ENCODE measurements around the gene OLIG2.

The OLIG2 gene

DNA sequence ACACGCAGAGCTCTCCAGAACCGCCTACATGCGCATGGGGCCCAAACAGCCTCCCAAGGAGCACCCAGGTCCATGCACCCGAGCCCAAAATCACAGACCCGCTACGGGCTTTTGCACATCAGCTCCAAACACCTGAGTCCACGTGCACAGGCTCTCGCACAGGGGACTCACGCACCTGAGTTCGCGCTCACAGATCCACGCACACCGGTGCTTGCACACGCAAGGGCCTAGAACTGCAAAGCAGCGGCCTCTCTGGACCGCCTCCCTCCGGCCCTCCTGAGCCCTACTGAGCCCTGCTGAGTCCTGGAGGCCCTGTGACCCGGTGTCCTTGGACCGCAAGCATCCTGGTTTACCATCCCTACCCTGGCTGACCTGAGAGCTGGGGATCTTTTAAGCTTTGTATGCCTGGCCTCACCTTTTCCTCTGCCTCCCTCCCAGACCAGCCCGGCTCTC is 8.3 kb downstream of the OLIG2 start:
- no peak for DNase-seq

GRCh38 chr21:33035147-33035546 is 9.4 kb downstream of the OLIG2 start:
- DNase-seq, result no peak

GRCh38 chr21:33036430-33037162 is 10.9 kb downstream of the OLIG2 start:
- DNase-seq, result peak; percentile 59

DNA sequence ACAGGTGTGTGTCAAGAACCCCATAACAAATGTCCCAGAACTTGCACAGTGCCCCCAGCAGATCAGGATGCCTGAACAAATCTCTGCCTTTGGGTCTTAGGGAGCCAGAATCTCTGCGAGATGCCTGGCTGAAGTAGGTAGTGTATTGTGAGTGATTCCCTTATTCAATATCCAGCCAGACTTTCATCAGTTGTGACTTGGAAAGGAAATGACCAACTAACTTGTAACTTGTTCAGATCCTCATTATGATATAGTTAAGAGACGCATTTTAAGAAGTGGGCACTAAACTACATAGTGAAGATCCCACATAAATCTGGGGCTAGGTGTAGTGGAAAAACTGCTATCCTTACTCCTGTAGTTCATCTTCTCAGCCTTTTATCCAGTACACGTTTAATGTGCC is 11.8 kb downstream of the OLIG2 start:
- no peak for DNase-seq

- no peak for DNase-seq
Measured at GRCh38 chr21:33039536-33039935, 13.8 kb downstream of the OLIG2 start.

GRCh38 chr21:33040215-33040614 is 14.5 kb downstream of the OLIG2 start:
- no peak for DNase-seq

DNA sequence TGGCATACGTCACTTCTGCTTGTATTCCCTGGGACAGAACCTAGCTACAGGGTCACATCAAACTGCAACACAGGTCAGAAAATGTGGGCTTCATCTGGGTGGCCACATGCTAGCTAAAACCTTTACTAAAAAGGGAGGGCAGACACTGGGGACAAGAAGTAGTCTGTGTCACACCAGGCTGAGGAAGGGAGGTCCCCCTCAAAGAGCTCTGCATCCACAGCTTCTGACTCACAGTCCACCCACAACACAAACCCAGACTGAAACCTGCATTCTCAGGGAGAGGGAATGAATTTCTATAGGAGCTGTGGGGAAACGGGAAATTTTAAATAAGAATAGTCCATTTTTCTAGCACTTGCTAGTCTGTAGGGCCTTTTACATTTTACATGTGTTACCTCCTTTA is 16.2 kb downstream of the OLIG2 start:
- DNase-seq, result no peak

- DNase-seq, result no peak
Measured at GRCh38 chr21:33042812-33043211, 17.1 kb downstream of the OLIG2 start.

DNA sequence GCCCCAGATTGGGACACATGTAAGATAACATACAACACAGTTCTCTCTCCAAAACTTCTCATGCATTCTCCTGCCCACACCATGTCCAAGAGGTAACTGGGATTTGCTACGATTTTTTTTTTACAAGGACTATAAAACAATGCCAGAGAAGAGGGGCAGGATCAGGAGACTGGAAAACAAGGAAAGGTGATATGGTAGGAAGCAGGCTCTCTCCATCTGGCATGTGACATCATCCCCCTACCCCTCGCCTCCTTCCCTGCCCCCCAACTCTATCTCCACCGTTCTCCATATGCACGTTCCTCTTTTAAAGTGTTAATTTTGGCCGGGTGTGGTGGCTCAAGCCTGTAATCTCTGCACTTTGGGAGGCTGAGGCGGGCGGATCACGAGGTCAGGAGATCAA is 20.7 kb downstream of the OLIG2 start:
- DNase-seq, result no peak

GRCh38 chr21:33047231-33047630 is 21.5 kb downstream of the OLIG2 start:
- DNase-seq, result no peak

GRCh38 chr21:33051925-33052324 is 26.2 kb downstream of the OLIG2 start:
- DNase-seq, result no peak

DNA sequence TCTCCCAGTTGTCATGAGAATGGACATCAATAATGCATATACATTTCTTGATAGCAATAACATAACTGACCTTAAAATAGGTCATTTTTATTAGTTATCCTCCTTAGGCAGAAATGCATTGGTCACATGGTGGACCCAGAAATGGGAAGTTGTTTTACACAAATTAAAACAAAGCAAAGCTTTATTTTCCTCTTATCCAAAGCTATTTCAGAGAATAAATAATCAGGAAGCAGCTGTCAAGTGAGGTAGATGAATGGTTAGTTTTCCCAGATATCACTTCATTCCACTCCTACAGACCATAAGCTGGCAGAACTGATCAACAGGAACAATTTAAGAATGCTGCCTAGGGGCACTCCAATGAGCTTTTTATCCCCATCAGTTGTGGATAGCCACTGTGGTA is 28.2 kb downstream of the OLIG2 start:
- no peak for DNase-seq

GRCh38 chr21:33055991-33056390 is 30.3 kb downstream of the OLIG2 start:
- no peak for DNase-seq

DNA sequence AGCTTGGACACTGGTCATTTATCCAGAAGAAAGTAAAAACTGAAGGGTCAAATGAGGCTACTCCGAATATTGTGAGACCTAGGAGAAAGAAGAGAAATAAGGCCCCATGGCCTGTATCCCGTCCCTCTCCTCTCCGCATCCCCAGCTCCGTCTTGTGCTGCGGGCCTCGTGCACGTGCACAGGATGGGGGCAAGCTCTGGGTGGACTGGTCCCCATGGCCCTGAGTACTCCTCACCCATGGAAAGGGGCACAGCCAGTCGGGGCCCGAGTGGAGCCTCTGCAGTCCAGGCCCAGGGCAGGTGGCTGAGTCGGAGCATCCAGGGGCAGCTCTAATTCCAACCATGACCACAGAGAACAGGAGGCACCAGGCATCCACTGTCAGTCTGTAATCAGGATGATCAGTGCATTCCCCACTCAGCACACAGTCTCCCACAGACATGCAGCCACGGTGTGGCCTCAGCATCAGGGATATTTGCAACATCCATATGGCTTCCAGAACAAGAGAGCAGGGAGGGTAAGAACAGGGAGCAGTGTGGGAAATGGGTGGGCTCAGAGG is 31.7 kb downstream of the OLIG2 start:
- DNase-seq, result no peak

- DNase-seq, result no peak
Measured at GRCh38 chr21:33058527-33058926, 32.8 kb downstream of the OLIG2 start.

DNA sequence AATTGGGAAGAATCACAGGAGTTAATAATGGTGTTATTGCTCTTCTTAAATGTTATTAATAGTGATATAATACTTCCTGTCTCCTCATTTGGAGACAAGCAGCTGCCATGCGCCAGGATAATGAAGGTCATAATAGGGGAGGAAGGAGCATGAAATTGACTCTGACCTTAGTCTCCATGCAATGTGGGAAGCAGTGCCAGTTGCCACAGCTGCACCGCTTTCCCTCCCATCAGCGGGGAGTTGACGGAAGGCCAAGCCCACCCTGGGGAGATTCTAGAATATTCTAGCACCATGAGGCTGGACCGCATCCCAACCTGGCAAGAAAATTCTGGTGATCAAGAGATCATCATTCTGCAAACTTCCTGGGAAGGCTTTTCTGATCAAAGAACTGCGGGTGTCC is 33.2 kb downstream of the OLIG2 start:
- no peak for DNase-seq

GRCh38 chr21:33059380-33059841 is 33.7 kb downstream of the OLIG2 start:
- peak; percentile 19 for DNase-seq

DNA sequence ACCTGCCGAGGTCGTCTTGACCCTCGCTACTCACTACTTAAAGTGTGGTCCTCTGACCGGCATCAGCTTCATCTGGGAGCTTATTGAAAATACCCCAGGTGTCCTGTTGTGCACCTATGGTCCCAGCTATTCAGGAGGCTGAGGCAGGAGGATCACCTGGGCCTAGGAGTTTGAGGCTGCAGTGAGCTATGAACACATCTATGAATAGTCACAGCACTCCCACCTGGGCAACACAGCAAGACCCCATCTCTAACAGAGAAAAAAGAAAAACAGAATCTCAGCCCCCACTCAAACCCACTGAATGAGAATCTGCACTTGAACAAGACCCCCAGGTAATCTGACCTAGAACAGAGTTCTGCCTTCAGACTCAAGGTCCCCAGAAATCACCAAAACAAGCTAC is 35.5 kb downstream of the OLIG2 start:
- no peak for DNase-seq

DNA sequence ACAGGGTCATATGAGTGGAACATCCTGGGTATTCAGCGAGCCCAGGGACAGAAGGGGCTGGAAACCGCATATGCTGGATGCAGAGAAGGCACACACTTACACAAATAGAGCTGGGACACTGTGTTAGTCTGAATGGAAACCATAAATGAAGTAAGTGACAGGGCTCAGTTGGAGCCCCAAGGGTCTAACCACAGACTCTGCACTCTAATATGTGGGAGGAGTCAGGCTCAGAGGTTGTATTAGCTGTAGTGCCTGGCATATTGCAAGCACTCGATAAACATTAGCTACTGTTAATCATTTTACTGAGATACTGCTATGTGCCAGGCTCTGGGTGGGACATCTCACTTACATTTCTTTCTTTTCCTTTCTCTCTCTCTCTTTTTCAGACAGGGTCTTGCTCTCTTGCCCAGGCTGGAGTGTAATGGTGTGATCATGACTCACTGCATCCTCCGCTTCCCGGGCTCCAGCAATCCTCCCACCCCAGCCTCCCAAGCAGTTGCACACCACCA is 37.7 kb downstream of the OLIG2 start:
- DNase-seq, result no peak

DNA sequence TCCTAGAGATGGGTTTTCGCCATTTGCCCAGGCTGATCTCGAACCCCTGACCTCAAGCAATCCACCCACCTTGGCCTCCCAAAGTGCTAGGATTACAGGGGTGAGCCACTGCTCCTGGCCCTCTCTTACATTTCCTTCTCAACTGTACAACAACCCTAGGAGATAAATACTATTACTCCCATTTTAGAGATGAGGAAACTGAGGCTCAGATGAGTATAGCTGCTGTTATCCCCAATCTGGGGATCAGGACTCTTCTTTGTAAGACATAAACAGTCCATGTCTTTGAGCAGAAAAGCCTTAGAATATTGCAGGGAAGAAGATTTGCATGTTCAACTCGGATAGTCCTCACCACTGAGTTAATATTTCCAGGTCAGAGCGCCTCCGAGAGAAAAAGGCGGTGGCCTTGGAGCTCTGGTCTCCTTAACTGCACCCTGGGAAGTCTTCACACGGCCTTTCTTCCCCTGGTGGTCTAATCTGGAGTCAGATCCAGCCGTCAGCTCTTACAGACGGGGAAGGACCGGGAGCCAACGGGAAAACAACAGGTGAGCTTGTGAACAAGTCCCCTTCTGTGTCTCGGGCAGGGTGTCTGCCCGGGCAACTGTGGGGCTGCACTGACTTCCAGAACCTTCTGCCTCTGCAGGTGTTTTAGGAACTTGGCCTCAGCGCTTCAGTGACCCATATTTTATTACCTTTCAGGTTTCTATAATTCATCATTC is 38.3 kb downstream of the OLIG2 start:
- no peak for DNase-seq

- no peak for DNase-seq
Measured at GRCh38 chr21:33064623-33065390, 39.1 kb downstream of the OLIG2 start.

GRCh38 chr21:33067043-33067442 is 41.3 kb downstream of the OLIG2 start:
- DNase-seq, result no peak

DNA sequence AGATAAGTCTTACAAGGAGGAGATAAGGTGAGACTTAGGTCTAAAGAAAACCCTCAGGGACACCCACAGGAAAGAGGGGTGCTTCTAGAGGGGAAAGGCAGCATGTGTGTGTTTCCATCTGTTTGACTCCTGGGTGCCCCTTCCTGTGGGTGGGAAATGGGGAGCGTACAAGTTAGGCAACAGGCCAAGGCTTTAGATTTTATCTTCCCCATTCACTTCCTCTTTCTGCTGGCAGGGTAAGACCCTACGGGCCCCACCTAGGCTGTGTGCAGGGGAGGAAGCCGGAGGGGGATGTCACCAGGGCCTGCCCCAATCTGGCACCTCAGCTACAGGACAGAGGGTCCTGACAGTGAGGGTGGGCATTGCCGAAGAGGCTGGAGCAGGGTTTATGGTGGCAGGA is 41.7 kb downstream of the OLIG2 start:
- DNase-seq, result peak; percentile 59

Measured in KG1 (cell line).